ENCODE results near the gene FAM204A.

FAM204A gene

GRCh38 chr10:118332236-118332635 is 9.9 kb downstream of the FAM204A start:
- no peak for DNase-seq (ENCODE audit: extremely low spot score)
- CTCF ChIA-PET, result interaction anchor here (0.6 kb wide), 1 partner anchor 73 kb away, joined by 3 read pairs; no protein-coding TSS in a partner anchor
- TF ChIP-seq ZNF384 (IDR thresholded peaks at IDR 0.05) (no peak), HDGF (IDR thresholded peaks at IDR 0.05; ENCODE audit: borderline replicate concordance) (no peak), BHLHE40 (IDR thresholded peaks at IDR 0.05; ENCODE audit: borderline replicate concordance) (no peak), FOXK2 (IDR thresholded peaks at IDR 0.05) (no peak), NFRKB (IDR thresholded peaks at IDR 0.05) (no peak), SP1 (IDR thresholded peaks at IDR 0.05) (no peak), CTBP1 (IDR thresholded peaks at IDR 0.05; ENCODE audit: borderline replicate concordance) (no peak)
- POLR2A ChIA-PET, result no interaction called here

GRCh38 chr10:118330295-118331076 is 11.6 kb downstream of the FAM204A start:
- DNase-seq (ENCODE audit: extremely low spot score), result no peak
- CTCF ChIA-PET, result no interaction called here
- TF ChIP-seq ELF4 (IDR thresholded peaks at IDR 0.05), result no peak
- no peak for TF ChIP-seq FOXK2 (IDR thresholded peaks at IDR 0.05)
- TF ChIP-seq FOXA1 (IDR thresholded peaks at IDR 0.05), result no peak
- TF ChIP-seq CTBP1 (IDR thresholded peaks at IDR 0.05; ENCODE audit: borderline replicate concordance), result no peak
- no peak for TF ChIP-seq SUZ12 (IDR thresholded peaks at IDR 0.05)
- POLR2A ChIA-PET, result no interaction called here

DNA sequence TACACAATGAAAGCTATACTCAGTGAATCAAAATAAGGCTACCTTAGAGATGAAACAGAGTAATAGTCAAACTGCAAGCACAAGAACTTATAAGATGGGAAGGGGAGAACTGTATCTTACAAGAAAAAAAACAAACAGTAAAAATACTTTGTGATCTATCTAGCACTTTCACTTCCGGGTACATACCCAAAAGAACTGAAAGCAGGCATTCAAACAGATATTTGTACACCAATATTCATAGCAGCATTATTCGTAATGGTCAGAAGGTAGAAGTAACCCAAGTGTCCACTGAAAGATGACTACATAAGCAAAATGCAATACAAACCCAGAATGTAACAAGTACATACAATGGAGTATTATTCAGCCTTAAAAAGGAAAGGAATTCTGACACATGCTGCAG is 18.0 kb downstream of the FAM204A start:
- ChIA-PET POLR2A (no interaction called here), CTCF (no interaction called here)
- no peak for TF ChIP-seq CTBP1 (IDR thresholded peaks at IDR 0.05; ENCODE audit: borderline replicate concordance)
- no peak for TF ChIP-seq LEF1 (IDR thresholded peaks at IDR 0.05; ENCODE audit: borderline replicate concordance)
- no peak for TF ChIP-seq BHLHE40 (IDR thresholded peaks at IDR 0.05; ENCODE audit: borderline replicate concordance)
- TF ChIP-seq HDGF (IDR thresholded peaks at IDR 0.05; ENCODE audit: borderline replicate concordance), result no peak
- no peak for TF ChIP-seq ZNF384 (IDR thresholded peaks at IDR 0.05)
- TF ChIP-seq L3MBTL2 (conservative IDR thresholded peaks at IDR 0.05), result no peak
- no peak for TF ChIP-seq TARDBP (IDR thresholded peaks at IDR 0.05)
- no peak for TF ChIP-seq ELF4 (IDR thresholded peaks at IDR 0.05)
- no peak for TF ChIP-seq NFRKB (IDR thresholded peaks at IDR 0.05)
- TF ChIP-seq ARNT (IDR thresholded peaks at IDR 0.05), result no peak
- no peak for TF ChIP-seq FOXM1 (IDR thresholded peaks at IDR 0.05; ENCODE audit: borderline replicate concordance)
- DNase-seq (ENCODE audit: extremely low spot score), result no peak

- CTCF ChIA-PET, result no interaction called here
- no peak for TF ChIP-seq LEF1 (IDR thresholded peaks at IDR 0.05; ENCODE audit: borderline replicate concordance)
- TF ChIP-seq ARNT (IDR thresholded peaks at IDR 0.05), result no peak
- no peak for TF ChIP-seq SUZ12 (IDR thresholded peaks at IDR 0.05)
- no peak for TF ChIP-seq CTBP1 (IDR thresholded peaks at IDR 0.05; ENCODE audit: borderline replicate concordance)
- TF ChIP-seq, protein P1, sequence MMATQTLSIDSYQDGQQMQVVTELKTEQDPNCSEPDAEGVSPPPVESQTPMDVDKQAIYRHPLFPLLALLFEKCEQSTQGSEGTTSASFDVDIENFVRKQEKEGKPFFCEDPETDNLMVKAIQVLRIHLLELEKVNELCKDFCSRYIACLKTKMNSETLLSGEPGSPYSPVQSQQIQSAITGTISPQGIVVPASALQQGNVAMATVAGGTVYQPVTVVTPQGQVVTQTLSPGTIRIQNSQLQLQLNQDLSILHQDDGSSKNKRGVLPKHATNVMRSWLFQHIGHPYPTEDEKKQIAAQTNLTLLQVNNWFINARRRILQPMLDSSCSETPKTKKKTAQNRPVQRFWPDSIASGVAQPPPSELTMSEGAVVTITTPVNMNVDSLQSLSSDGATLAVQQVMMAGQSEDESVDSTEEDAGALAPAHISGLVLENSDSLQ (IDR thresholded peaks at IDR 0.05), result no peak
- DNase-seq (ENCODE audit: extremely low spot score), result no peak
- POLR2A ChIA-PET, result no interaction called here
These were observed 20.2 kb downstream of the FAM204A start for GRCh38 chr10:118321724-118322575.

- ChIA-PET CTCF (interaction anchor here (0.6 kb wide), 1 partner anchor 10 kb away, joined by 7 read pairs; no protein-coding TSS in a partner anchor), POLR2A (interaction anchor here (1.4 kb wide), 1 partner anchor 10 kb away, joined by 5 read pairs; no protein-coding TSS in a partner anchor)
- no peak for DNase-seq (ENCODE audit: extremely low spot score)
- TF ChIP-seq LEF1 (IDR thresholded peaks at IDR 0.05; ENCODE audit: borderline replicate concordance) (no peak), L3MBTL2 (conservative IDR thresholded peaks at IDR 0.05) (no peak), CTBP1 (IDR thresholded peaks at IDR 0.05; ENCODE audit: borderline replicate concordance) (no peak)
These were observed 26.5 kb downstream of the FAM204A start for GRCh38 chr10:118315629-118316028.

DNA sequence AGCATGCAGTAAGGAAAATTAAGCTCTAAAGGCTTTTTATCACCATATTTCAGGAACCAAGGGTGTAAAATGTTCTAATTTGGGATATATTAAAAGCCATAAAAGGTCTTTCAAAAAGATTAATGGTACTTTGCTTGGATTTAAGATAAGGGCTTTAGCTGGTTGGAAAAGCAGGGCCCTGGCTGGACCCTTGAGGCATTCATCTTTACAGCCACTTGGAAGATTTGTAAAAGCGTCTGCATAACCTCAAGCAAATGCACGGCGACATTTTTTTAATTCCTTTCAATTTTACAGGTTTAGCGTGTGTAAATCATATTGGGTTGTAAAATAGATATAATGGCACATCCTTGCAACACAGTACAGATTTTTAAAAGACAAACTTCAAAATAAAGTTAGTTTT is 27.2 kb downstream of the FAM204A start:
- TF ChIP-seq ZNF384 (IDR thresholded peaks at IDR 0.05), result no peak
- no peak for TF ChIP-seq FOXM1 (IDR thresholded peaks at IDR 0.05; ENCODE audit: borderline replicate concordance)
- TF ChIP-seq CTBP1 (IDR thresholded peaks at IDR 0.05; ENCODE audit: borderline replicate concordance), result no peak
- no peak for TF ChIP-seq FOXA1 (IDR thresholded peaks at IDR 0.05)
- no peak for TF ChIP-seq SP1 (IDR thresholded peaks at IDR 0.05)
- no peak for TF ChIP-seq BHLHE40 (IDR thresholded peaks at IDR 0.05; ENCODE audit: borderline replicate concordance)
- TF ChIP-seq, protein P1 (IDR thresholded peaks at IDR 0.05), result no peak
- no peak for TF ChIP-seq HDGF (IDR thresholded peaks at IDR 0.05; ENCODE audit: borderline replicate concordance)
- CTCF ChIA-PET, result interaction anchor here (0.6 kb wide), 2 partner anchors 11 to 782 kb away, joined by 3 to 7 read pairs; no protein-coding TSS in a partner anchor
- POLR2A ChIA-PET, result interaction anchor here (1.4 kb wide), 1 partner anchor 9 kb away, joined by 5 read pairs; no protein-coding TSS in a partner anchor
- DNase-seq (ENCODE audit: extremely low spot score), result no peak

DNA sequence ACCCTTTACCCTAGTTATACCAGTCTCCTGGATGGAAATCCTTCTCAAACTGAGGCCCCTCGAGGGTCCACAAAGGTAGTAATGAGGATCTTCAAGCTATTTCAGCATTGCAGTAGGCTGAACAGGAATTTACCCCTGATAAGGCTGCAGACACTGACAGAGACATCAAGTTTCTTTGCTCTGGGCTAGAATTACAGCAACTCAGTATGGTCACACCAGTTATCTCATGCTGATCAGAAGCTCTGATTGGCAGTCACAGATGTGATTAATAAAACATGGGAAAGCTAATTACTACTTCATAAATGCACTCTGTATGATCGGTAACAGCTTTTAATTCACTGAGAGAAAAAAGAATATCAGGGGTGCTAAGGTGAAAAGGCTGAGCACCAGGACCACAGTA is 30.6 kb downstream of the FAM204A start:
- ChIA-PET CTCF (interaction anchor here (0.6 to 0.7 kb wide), 2 partner anchors 23 to 147 kb away, joined by 3 read pairs; no protein-coding TSS in a partner anchor), POLR2A (no interaction called here)
- no peak for DNase-seq (ENCODE audit: extremely low spot score)
- TF ChIP-seq LEF1 (IDR thresholded peaks at IDR 0.05; ENCODE audit: borderline replicate concordance), result no peak
- TF ChIP-seq ZNF384 (IDR thresholded peaks at IDR 0.05), result no peak
- no peak for TF ChIP-seq CTBP1 (IDR thresholded peaks at IDR 0.05; ENCODE audit: borderline replicate concordance)
- no peak for TF ChIP-seq FOXK2 (IDR thresholded peaks at IDR 0.05)
- TF ChIP-seq FOXM1 (IDR thresholded peaks at IDR 0.05; ENCODE audit: borderline replicate concordance), result no peak
- no peak for TF ChIP-seq ARNT (IDR thresholded peaks at IDR 0.05)
- TF ChIP-seq, protein P1 (IDR thresholded peaks at IDR 0.05), result no peak
- TF ChIP-seq SUZ12 (IDR thresholded peaks at IDR 0.05), result no peak
- TF ChIP-seq BHLHE40 (IDR thresholded peaks at IDR 0.05; ENCODE audit: borderline replicate concordance), result no peak
- TF ChIP-seq ELF4 (IDR thresholded peaks at IDR 0.05), result no peak
- TF ChIP-seq FOXA1 (IDR thresholded peaks at IDR 0.05), result no peak
- no peak for TF ChIP-seq HDGF (IDR thresholded peaks at IDR 0.05; ENCODE audit: borderline replicate concordance)
- no peak for TF ChIP-seq TARDBP (IDR thresholded peaks at IDR 0.05)
- TF ChIP-seq L3MBTL2 (conservative IDR thresholded peaks at IDR 0.05), result no peak
- no peak for TF ChIP-seq SP1 (IDR thresholded peaks at IDR 0.05)
- TF ChIP-seq NFRKB (IDR thresholded peaks at IDR 0.05), result no peak

Measured in HEK293T (cell line).